ENCODE measurements around the gene TMBIM1. TPM values are rescaled to one million over a fixed set of nuclear protein-coding genes. Genes with fewer than 3 reads are reported as not detected.

Gene TMBIM1, protein sequence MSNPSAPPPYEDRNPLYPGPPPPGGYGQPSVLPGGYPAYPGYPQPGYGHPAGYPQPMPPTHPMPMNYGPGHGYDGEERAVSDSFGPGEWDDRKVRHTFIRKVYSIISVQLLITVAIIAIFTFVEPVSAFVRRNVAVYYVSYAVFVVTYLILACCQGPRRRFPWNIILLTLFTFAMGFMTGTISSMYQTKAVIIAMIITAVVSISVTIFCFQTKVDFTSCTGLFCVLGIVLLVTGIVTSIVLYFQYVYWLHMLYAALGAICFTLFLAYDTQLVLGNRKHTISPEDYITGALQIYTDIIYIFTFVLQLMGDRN
- total RNA-seq (2014; rRNA removed; shearing (Covaris generic)): 10.3 and 11.2 TPM in 2 replicates

DNA sequence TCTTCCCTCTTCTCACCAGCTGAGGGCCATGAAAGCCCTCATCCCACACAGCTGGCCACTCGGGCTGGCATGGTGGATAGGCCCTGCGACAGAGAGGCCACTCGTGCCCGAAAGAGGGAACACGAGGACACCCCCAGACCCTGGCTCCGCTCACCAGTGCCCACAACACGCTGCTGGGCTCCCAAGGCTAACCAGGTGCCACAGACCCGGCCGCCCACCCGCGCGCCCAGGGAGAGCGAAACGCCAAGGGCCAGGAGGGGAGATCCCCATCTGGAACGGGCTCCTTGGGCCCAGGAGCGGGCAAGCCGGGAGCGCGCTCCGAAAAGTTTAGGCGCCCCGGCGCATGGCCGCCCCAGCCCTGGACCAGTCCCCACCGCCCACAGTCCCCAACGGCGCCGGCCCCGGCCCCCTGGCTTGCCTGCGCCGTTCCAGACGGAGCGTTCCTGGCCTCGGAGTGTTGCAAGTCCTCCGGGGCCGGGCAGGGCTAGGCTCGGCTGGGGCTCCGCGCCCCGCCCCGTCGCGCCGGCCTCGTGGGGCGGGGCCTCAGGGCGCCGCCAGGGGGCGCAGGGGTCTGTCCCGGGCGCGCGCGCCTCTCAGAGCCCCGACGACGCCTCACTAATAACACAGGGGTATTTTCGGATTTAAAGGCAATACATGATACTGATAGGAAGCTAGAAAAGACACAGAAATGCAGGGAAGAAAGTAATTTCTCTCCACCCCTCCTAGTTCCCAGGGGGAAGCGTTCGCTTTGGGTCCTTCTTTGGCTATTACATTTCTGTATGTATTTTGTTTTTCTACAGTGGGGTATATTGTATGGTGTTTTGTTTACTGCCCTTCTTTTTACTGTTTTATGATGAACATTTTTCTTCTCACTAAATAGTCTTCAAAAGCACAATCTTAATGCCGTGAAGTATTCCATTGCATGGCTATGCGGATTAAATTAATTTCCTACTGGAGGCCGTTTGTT lies at the start of gene TMBIM1:
Gene TMBIM1, minus strand, starts transcription at position 456 of the 967 bp plus-strand sequence. CDS start 10,362 bp downstream, outside the sequence.
- no peak for DNase-seq
- Histone ChIP-seq H3K36me3 (no peaks in the 10 kb centered on the region), H3K27ac (no peak within 1 kb of the TSS), H3K4me3 (no peak within 1 kb of the TSS), H3K4me1 (peaks cover 11% of the 10 kb centered on the region; the same call in 1 of the 2 replicates), H3K27me3 (no peaks in the 10 kb centered on the region), H3K9me3 (replicated peaks) (no peaks in the 10 kb centered on the region)

DNA sequence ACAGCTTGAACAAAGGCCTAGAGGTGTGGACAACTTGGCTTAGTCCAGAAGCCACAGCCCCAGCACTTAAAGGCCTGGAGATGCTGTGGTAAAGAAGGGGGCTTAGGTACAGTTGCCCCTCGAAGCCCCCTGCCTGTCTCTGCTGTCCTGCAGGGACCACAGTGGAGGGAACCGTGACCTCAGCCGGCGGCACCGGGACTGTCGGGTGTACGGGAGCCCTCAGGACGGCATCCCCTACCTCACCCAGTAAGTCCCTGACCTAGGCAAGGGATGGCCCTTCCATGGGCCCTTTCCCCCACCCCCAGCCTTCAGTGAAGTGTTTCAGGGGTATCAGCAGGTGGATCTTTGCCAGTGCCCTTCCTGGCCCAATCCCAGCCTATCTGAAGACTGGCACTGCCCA lies 49.1 kb upstream of the TMBIM1 start:
- H3K36me3 ChIP-seq: no peaks in the 10 kb centered on the region
- no peaks in the 10 kb centered on the region for H3K9me3 ChIP-seq (replicated peaks)
- H3K27me3 ChIP-seq: no peaks in the 10 kb centered on the region
- no peaks in the 10 kb centered on the region; the same call in 1 of the 2 replicates for H3K4me1 ChIP-seq
- DNase-seq: no peak
- no peak overlapping the region for H3K4me3 ChIP-seq
- H3K27ac ChIP-seq: no peak overlapping the region

DNA sequence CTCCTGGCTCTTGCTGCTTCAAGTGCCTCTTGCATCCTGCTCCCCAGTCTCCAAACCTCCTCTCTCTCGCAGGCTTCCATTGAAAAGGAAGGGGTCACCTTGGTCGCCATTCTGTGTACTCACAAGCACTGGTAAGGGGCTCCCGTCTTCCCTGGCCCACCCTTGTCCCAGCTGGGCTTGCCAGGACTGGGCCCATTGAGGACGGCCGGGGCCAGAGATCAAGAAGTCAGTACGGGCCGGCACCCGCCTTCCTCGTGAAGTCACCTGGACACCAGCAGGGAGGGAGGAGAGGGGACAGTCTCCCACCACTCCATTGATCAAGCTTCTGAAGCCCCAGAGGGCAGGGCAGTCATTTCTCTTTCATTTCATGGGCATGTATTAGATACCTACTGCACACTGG lies 48.4 kb upstream of the TMBIM1 start:
- Histone ChIP-seq H3K27ac (no peak overlapping the region), H3K4me3 (no peak overlapping the region), H3K4me1 (no peaks in the 10 kb centered on the region; the same call in 1 of the 2 replicates), H3K36me3 (no peaks in the 10 kb centered on the region), H3K27me3 (no peaks in the 10 kb centered on the region), H3K9me3 (replicated peaks) (no peaks in the 10 kb centered on the region)
- no peak for DNase-seq

DNA sequence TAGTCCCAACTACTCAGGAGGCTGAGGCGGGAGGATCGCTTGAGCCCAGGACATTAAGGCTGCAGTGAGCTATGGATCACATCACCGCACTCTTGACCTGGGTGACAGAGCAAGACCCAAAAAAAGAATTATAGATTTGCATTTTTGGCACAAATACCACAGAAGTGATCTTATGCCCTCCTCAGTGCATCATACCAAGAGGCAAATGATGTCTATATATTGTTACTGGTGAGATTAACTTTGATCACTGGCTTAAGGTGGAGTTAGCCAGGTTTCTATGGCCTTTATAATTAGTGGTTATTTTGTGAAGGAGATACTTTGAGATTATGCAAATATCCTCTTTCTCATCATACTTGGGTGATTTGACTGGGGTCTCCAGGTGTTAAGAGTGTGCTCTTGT lies 42.2 kb upstream of the TMBIM1 start:
- DNase-seq: no peak
- Histone ChIP-seq H3K27me3 (no peaks in the 10 kb centered on the region), H3K9me3 (replicated peaks) (no peaks in the 10 kb centered on the region), H3K4me3 (no peak overlapping the region), H3K36me3 (no peaks in the 10 kb centered on the region), H3K27ac (no peak overlapping the region), H3K4me1 (no peaks in the 10 kb centered on the region; the same call in 1 of the 2 replicates)

DNA sequence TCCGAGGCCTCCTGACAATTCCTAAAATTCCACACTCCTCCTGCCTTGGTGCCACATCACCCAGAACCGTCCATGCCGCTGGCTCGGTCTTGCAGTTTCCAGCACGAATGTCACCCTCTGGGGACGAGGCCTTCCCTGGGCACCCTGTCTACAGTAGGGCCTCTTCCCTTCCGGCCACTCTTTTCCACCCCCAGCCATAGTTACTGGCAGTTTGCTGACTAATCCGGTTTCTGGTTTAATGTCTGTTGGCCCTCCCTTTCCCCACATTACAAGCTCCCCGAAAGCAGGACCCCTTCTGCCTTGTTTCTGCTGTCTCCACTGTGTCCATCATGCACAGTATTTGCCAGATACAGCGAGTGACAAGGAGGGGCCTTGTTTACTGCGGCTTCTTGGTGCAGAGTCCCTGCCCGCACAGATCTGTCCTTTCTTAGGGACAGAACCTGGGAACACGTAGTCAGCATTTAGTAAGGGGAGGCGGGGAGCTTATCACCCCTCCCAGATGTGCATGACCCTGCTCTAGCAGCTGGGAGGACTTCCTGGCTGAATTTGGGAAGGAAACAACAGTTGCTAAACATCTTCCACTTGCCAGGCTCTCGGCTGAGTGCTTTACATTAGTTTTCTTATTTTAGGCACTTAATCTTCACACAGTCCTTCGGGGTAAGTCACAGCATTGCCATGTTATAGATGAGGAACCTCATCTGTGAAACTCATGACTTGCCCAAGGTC lies 40.8 kb upstream of the TMBIM1 start:
- Histone ChIP-seq H3K9me3 (replicated peaks) (no peaks in the 10 kb centered on the region), H3K27ac (no peak overlapping the region), H3K36me3 (no peaks in the 10 kb centered on the region), H3K27me3 (no peaks in the 10 kb centered on the region), H3K4me1 (no peaks in the 10 kb centered on the region; the same call in 1 of the 2 replicates), H3K4me3 (no peak overlapping the region)
- no peak for DNase-seq

DNA sequence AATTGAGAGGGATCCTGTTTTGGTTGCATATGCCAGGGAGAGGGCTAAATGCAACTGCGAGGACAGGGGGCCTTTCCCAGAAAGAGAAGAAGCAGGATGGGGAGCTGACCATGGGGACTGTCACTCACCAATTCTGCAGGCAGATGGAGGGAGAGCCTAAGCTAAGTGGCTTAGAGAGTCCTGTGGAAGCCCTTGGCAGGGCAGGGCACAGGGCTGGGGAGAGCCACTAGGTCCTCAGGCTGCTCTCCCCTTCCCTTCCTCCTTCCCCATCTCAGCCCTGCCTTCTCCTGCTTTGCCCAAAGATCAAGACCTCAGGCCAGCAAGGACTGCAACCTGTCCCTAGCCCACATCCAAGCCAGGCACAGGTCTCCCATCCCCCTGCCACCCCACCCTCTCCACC lies 40.0 kb upstream of the TMBIM1 start:
- no peak for DNase-seq
- Histone ChIP-seq H3K27ac (no peak overlapping the region), H3K9me3 (replicated peaks) (no peaks in the 10 kb centered on the region), H3K27me3 (no peaks in the 10 kb centered on the region), H3K4me3 (no peak overlapping the region), H3K36me3 (no peaks in the 10 kb centered on the region), H3K4me1 (no peaks in the 10 kb centered on the region; the same call in 1 of the 2 replicates)

DNA sequence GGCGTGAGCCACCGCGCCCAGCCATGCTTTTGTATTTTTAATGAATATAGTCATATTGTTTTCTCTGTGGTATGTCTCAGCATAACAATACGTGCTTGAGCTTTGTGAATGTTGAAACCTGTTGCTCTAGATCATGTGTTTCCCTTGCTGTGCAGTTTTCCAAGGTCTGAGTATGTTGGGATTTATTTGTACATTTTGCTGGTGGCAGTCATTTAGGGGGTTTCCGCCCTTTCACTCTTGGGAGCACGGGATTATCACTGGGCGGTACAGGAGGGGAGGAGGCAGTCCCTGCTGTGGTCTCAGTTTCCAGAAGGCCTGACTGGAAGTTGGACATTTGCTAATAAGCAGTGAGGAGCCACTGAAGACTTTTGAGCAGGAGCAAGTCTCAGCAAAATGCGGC lies 39.4 kb upstream of the TMBIM1 start:
- H3K36me3 ChIP-seq: no peaks in the 10 kb centered on the region
- H3K4me3 ChIP-seq: no peak overlapping the region
- no peaks in the 10 kb centered on the region for H3K9me3 ChIP-seq (replicated peaks)
- H3K27ac ChIP-seq: no peak overlapping the region
- H3K4me1 ChIP-seq: no peaks in the 10 kb centered on the region; the same call in 1 of the 2 replicates
- no peak for DNase-seq
- no peaks in the 10 kb centered on the region for H3K27me3 ChIP-seq

DNA sequence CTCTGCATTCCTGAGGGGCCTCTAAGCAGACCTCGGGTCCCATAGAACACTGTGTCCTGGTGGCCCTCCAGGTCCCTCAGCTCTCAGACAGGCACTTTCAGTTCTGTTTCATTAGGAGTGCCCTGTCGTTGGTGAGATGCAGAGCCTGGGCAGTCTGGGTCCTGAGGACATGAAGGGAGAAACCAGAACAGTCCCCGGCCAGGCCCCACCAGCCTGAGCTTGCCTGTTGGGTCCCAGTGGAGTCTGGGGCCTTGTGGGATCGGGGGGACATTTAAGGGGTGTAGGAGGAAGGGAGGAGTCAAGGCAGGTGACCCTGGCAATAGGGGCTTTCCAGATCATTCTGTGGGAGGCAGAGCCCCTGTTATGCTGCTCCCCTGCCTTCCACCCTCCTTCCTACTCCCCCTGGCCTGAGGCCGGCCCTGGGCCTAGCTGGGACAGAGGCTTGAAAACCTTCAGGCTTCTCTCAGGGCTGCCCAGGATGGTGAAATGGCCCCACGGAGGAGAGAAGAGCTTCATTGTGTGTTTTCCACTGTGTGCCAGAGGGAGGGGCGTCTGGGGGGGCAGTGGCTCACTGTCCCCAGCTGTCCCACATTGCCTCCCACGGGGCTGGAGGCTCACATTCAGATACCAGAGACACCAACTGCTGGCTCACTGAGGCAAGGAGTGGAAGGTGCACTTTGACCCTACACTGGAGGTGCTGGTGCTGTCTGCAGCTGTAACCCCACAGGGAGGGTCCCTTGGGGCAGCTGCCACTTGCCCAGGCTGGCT lies 37.7 kb upstream of the TMBIM1 start:
- H3K27me3 ChIP-seq: no peaks in the 10 kb centered on the region
- H3K4me3 ChIP-seq: no peak overlapping the region
- peaks cover 4% of the 10 kb centered on the region; the same call in 1 of the 2 replicates for H3K4me1 ChIP-seq
- DNase-seq: peak in 1 of 2 experiments; percentile 34
- H3K27ac ChIP-seq: no peak overlapping the region
- H3K36me3 ChIP-seq: no peaks in the 10 kb centered on the region
- H3K9me3 ChIP-seq (replicated peaks): no peaks in the 10 kb centered on the region

DNA sequence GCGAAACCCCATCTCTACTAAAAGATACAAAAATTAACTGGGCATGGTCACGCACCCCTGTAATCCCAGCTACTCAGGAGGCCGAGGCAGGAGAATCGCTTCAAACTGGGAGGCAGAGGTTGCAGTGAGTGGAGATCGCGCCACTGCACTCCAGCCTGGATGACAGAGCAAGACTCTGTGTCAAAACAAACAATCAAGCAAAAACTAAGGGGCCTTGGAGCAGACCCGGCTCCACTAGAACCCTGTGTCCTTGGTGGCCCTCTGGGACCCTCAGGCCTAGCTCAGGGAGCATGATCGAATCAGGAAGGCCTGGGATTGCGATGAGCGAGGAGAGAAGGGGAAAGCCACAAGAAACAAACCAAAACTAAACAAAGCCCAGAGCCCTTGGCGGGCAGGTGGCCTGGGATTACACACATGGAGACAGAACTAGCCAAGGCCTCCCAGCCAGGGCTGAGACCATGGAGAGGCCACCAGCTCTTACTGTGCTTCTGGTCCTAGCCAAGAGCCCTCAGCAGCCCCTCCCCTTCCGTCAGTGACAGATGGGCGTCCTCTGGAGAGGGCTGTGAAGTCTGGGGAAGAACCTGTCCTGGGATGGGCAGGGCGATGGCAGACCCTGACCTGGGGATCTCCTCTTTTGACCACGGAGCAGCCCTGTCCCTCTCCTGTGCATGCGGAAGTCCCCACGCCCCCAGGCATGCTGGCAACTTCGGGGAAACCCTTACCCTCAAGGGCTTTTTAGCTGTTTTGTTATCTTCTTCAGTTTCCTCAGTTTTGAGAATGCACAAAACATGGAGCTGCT lies 36.9 kb upstream of the TMBIM1 start:
- H3K4me1 ChIP-seq: peaks cover 4% of the 10 kb centered on the region; the same call in 1 of the 2 replicates
- H3K27ac ChIP-seq: no peak overlapping the region
- peak; percentile 18 to 31 for DNase-seq
- H3K27me3 ChIP-seq: no peaks in the 10 kb centered on the region
- no peak overlapping the region for H3K4me3 ChIP-seq
- no peaks in the 10 kb centered on the region for H3K36me3 ChIP-seq
- H3K9me3 ChIP-seq (replicated peaks): no peaks in the 10 kb centered on the region

DNA sequence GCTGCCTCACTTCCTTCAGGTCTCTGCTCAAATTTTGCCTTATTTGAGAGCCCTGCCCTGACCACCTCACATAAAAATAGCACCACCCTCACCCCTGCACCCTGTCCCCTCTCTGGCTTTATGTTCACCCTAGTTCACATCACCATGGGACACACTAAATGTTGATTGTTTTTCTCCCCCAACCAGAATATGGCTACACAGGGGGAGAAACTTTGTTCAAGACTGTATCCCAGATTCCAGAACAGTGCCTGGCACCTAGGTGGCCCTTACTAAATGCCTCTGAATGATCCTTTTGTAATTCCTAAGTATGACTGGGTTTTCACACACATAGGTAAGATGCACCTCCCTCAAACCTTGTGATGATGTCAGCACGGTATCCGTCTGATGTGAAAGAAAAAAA lies 36.0 kb upstream of the TMBIM1 start:
- Histone ChIP-seq H3K36me3 (no peaks in the 10 kb centered on the region), H3K27me3 (no peaks in the 10 kb centered on the region), H3K4me1 (peaks cover 4% of the 10 kb centered on the region; the same call in 1 of the 2 replicates), H3K9me3 (replicated peaks) (no peaks in the 10 kb centered on the region), H3K4me3 (no peak overlapping the region), H3K27ac (no peak overlapping the region)
- no peak for DNase-seq

DNA sequence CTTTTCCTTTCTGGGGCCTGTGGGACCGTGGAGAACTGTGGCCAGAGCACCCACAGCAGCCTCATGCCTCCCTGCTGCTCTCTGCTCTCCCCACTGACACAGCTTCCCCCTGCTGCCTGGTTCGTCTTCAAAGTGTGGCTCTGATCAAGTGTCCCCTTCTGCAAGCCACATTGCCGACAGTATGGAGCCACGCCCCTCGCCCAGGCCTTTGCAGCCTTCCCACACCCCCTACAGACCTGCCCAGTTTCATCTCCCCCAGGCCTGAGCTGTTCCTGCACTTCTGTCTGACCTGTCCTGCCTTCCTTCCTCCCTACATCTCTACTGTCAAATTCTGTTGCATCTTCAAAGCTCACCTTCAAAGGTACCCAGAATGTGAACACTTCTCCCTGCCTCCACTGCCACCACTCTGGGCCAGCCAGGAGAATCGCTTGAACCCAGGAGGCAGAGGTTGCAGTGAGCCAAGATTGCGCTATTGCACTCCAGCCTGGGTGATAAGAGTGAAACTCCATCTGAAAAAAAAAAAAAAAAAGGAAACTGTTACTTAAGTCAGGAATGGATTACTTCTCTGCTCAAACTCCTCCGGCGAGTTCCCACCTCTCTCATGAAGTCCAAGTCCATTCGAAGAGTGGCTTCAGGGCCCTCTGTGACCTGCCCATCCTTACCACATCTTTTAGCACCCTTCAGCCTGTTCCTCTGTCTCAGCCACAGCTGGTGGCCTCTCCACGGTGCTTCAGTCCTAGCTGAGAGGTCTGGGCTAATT lies 35.3 kb upstream of the TMBIM1 start:
- H3K4me1 ChIP-seq: peaks cover 4% of the 10 kb centered on the region; the same call in 1 of the 2 replicates
- DNase-seq: no peak

DNA sequence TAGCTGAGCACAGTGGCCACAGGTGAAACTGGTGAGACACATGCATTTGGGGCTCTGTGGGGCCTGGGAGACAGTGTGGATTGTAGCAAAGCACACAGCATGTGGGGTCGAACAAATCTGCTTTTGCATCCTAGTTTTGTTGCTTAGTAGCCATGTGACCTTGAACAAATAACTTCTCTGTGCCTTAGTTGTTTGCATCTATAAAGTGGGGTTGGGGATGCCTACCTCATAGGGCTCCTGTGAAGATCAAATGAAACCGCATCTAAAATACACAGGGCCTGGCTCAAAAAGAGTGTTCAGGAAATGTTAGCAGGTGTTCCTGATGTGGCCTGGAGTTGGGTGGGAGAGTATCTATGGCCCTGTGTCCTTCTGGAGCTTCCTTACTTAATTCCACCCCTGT lies 34.0 kb upstream of the TMBIM1 start:
- Histone ChIP-seq H3K4me1 (peaks cover 9% of the 10 kb centered on the region), H3K9me3 (replicated peaks) (no peaks in the 10 kb centered on the region), H3K27ac (no peak overlapping the region), H3K36me3 (no peaks in the 10 kb centered on the region), H3K27me3 (no peaks in the 10 kb centered on the region), H3K4me3 (no peak overlapping the region)
- DNase-seq: no peak

More for the DNA sequence above, 35.3 kb upstream of the TMBIM1 start:
- Histone ChIP-seq H3K27ac (no peak overlapping the region), H3K36me3 (no peaks in the 10 kb centered on the region), H3K4me3 (no peak overlapping the region), H3K9me3 (replicated peaks) (no peaks in the 10 kb centered on the region), H3K27me3 (no peaks in the 10 kb centered on the region)

Measured in SJCRH30 (cell line).